Activated naive CD8-positive, alpha-beta T cell treated with anti-CD3 and anti-CD28 coated beads, Interleukin-2, amount 50 U/mL, for 24 hours (primary cell): ENCODE measurements around the gene CT55.
"Not testable (repeated sequence)": the region's sequence is repeated elsewhere in the genome, so short reads cannot be mapped to it uniquely, and the experiment has no call there.

Experiments used
- ATAC-seq: fragments of 150-1000 bp; cut with Tn5 transposase; one replicate; pipeline ENCODE4 v1.10.0; 2021
- DNase-seq: peaks from one replicate; pipeline ENCODE4 v3.0.0; 2021
- H3K27ac Mint-ChIP-seq: one replicate; pipeline ENCODE4 v1.8.0; 2021; ENCODE audit warnings: mild to moderate bottlenecking, mixed read lengths
- H3K27me3 Mint-ChIP-seq: one replicate; pipeline ENCODE4 v1.8.0; 2021; ENCODE audit warnings: mixed read lengths
- H3K36me3 Mint-ChIP-seq: one replicate; pipeline ENCODE4 v1.8.0; 2021; ENCODE audit warnings: low read depth, mixed read lengths
- H3K4me1 Mint-ChIP-seq: one replicate; pipeline ENCODE4 v1.8.0; 2021; ENCODE audit warnings: mixed read lengths
- H3K4me3 Mint-ChIP-seq: one replicate; pipeline ENCODE4 v1.8.0; 2021; ENCODE audit warnings: mild to moderate bottlenecking, moderate library complexity, mixed read lengths
- H3K9me3 Mint-ChIP-seq: one replicate; pipeline ENCODE4 v1.8.0; 2021; ENCODE audit warnings: mixed read lengths

The CT55 gene

DNA sequence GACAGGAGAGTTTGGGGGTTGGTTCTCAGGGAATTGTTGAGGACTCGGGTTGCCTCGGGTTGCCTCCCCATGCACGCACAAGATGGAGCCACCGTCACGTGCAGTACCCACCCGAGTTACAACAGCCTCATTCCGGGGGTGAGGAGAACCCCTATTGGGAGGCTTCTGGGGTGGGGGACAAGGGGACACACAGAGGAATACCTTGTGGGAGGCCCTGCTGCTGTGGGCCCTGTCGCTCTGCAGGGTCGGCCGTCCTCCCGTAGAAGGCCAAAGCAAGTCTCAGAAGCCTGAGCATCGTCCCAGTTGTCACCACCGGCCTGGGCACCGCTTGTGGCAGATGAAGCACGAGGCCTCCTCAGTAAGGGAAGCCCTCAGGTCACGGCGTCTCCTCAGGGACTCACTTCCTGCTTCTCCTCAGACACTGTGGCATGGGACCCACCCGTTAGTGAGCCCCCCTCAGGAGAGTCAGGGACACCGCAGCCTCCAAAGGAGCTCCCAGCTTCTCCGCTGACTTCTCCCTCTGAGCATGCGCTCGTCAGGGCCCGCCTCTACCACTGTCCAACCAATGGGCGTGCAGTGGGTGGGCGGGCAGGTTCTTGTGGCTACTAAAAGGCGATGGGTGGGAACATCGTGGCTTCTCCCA, at the start of gene CT55:
TSS of gene CT55 (minus strand) at position 522 of the 643 bp plus-strand sequence. CDS start at position 295, 227 bp downstream.
- no peaks in the 10 kb centered on the region for H3K4me1 Mint-ChIP-seq
- H3K27me3 Mint-ChIP-seq = peaks cover 4% of the 10 kb centered on the region
- H3K36me3 Mint-ChIP-seq = no peaks in the 10 kb centered on the region
- no peak within 1 kb of the TSS for H3K4me3 Mint-ChIP-seq
- H3K9me3 Mint-ChIP-seq = no peaks in the 10 kb centered on the region
- ATAC-seq = no peak
- DNase-seq = no peak
- H3K27ac Mint-ChIP-seq = no peak within 1 kb of the TSS

- Mint-ChIP-seq H3K9me3 (no peaks in the 10 kb centered on the region), H3K4me1 (peaks cover 18% of the 10 kb centered on the region), H3K27ac (no peak overlapping the region), H3K4me3 (no peak overlapping the region), H3K36me3 (no peaks in the 10 kb centered on the region), H3K27me3 (peaks cover 6% of the 10 kb centered on the region)
- peak; percentile 14 for DNase-seq
- ATAC-seq = peak; percentile 81
Observed at GRCh38 chrX:135213200-135213844, 42.1 kb upstream of the CT55 start.

GRCh38 chrX:135206427-135206826, 35.2 kb upstream of the CT55 start:
- not testable (repeated sequence) for H3K36me3 Mint-ChIP-seq, H3K4me1 Mint-ChIP-seq, H3K4me3 Mint-ChIP-seq, H3K9me3 Mint-ChIP-seq, ATAC-seq, H3K27ac Mint-ChIP-seq
- DNase-seq = peak; percentile 4
- H3K27me3 Mint-ChIP-seq = peaks cover 10% of the 10 kb centered on the region

GRCh38 chrX:135200297-135200696, 29.1 kb upstream of the CT55 start:
- Mint-ChIP-seq H3K4me3 (no peak overlapping the region), H3K27ac (no peak overlapping the region), H3K4me1 (no peaks in the 10 kb centered on the region), H3K9me3 (no peaks in the 10 kb centered on the region), H3K27me3 (peaks cover 4% of the 10 kb centered on the region), H3K36me3 (no peaks in the 10 kb centered on the region)
- ATAC-seq (no peak), DNase-seq (no peak)

DNA sequence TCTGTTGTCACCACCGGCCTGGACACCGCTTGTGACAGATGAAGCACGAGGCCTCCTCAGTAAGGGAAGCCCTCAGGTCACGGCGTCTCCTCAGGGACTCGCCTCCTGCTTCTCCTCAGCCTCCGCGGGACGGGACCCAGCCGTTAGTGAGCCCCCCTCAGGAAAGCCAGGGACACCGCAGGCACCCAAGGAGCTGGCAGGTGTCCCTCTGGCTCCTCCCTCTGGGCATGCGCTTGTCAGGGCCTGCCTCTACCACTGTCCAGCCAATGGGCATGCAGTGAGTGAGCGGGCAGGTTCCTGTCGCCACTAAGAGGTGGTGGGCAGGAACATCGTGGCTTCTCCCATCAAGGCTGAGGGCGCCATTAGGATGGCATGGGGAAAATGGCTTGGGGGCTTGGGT, 23.5 kb upstream of the CT55 start:
- Mint-ChIP-seq H3K27me3 (peaks cover 9% of the 10 kb centered on the region), H3K4me3 (no peak overlapping the region), H3K4me1 (no peaks in the 10 kb centered on the region), H3K9me3 (no peaks in the 10 kb centered on the region), H3K27ac (no peak overlapping the region), H3K36me3 (no peaks in the 10 kb centered on the region)
- ATAC-seq (no peak), DNase-seq (no peak)

DNA sequence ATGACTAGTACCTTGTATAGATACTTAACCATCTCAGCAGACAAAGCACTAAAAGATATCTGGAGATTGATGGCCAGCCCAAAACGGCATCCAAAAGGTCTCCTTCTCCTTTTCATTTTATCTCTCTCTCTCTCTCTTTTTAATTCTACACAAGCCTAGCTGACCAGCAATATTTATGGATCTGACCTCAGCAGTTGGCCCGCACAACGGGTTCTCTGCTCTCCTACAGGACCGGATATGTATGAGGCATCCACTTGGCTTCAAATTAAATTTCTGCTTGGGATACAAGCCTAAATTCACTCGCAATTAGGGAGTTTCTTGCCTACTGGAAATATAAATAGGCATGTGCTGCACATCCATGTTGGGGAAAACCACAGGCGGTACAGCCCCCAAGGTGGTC, 22.5 kb upstream of the CT55 start:
- H3K27ac Mint-ChIP-seq = no peak overlapping the region
- DNase-seq (no peak), ATAC-seq (no peak)
- H3K4me3 Mint-ChIP-seq = no peak overlapping the region
- peaks cover 14% of the 10 kb centered on the region for H3K27me3 Mint-ChIP-seq
- no peaks in the 10 kb centered on the region for H3K4me1 Mint-ChIP-seq
- H3K36me3 Mint-ChIP-seq = no peaks in the 10 kb centered on the region
- H3K9me3 Mint-ChIP-seq = no peaks in the 10 kb centered on the region

DNA sequence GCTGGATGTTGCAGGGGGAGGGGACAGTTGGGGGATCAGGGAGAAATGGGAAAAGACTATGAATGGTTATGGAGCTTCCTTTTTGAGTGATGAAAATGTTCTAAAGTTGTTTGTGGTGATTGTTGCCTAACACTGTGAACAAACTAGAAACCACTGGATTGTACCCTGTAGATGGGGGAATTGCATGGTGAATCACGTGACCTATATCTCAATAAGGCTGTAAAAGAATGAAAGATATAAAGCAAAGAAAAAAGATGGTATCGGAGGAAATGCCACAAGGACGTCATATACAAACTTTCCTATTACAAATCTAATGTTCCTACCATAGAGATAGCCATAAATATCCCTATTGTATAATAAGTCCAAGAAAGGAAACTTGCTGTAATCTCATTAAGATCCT, 20.6 kb upstream of the CT55 start:
- Mint-ChIP-seq H3K27ac (no peak overlapping the region), H3K9me3 (no peaks in the 10 kb centered on the region), H3K27me3 (peaks cover 22% of the 10 kb centered on the region), H3K4me1 (no peaks in the 10 kb centered on the region), H3K36me3 (no peaks in the 10 kb centered on the region), H3K4me3 (no peak overlapping the region)
- DNase-seq (no peak), ATAC-seq (no peak)

DNA sequence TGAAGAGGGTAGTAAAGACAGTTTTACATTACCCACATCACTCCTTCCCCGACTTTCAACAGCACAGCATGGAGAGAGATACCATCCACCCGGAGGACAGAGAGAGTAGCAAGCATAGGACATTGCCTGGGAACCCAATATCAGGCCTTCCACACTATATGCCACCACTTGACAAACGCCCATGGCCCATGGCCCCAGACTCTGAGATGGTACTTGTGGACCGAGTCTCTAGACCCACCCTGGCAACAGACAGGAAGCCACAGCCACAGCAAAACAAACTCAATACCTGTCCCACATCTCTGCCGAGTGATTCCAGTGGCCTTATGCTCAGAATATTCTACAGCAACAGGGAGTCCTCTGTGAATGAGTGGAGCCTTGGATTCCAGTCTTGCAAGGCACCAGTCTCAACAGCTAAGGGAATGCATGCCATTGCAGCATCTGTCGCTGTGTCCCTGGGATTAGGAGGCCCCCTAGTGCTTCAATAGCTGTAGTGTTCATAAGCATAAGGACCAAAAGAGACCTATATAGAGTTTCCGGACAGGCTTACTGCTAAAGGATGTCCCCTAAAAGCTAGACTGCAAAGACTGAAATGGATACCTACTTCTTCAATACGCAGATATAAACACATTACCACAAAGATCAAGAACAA, 14.7 kb upstream of the CT55 start:
- peak; percentile 76 for ATAC-seq
- Mint-ChIP-seq H3K27me3 (peaks cover 26% of the 10 kb centered on the region), H3K4me3 (no peak overlapping the region), H3K4me1 (no peaks in the 10 kb centered on the region), H3K36me3 (no peaks in the 10 kb centered on the region), H3K9me3 (no peaks in the 10 kb centered on the region), H3K27ac (no peak overlapping the region)
- peak; percentile 12 for DNase-seq

GRCh38 chrX:135178636-135179035, 7.4 kb upstream of the CT55 start:
- H3K27me3 Mint-ChIP-seq = peaks cover 11% of the 10 kb centered on the region
- no peaks in the 10 kb centered on the region for H3K4me1 Mint-ChIP-seq
- DNase-seq = no peak
- no peak overlapping the region for H3K27ac Mint-ChIP-seq
- ATAC-seq = no peak
- no peaks in the 10 kb centered on the region for H3K9me3 Mint-ChIP-seq
- H3K4me3 Mint-ChIP-seq = no peak overlapping the region
- H3K36me3 Mint-ChIP-seq = no peaks in the 10 kb centered on the region

DNA sequence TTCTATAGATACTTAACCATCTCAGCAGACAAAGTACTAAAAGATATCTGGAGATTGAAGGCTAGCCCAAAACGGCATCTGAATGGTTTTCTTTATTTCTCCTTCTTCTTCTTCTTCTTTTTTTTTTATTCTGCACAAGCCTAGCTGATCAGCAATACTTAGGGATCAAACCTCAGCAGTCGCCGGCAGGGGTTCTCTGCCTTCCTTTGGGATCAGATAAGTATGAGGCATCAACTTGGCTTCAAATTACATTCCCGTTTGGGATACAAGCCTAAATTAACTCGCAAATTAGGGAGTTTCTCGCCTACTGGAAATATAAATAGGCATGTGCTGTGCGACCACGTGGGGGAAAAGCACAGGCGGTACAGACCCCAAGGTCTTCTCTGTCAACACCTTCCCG, 730 bp downstream of the CT55 start:
- H3K36me3 Mint-ChIP-seq = no peaks in the 10 kb centered on the region
- H3K27me3 Mint-ChIP-seq = peaks cover 4% of the 10 kb centered on the region
- no peaks in the 10 kb centered on the region for H3K4me1 Mint-ChIP-seq
- ATAC-seq = no peak
- no peaks in the 10 kb centered on the region for H3K9me3 Mint-ChIP-seq
- no peak for DNase-seq
- H3K27ac Mint-ChIP-seq = no peak overlapping the region
- H3K4me3 Mint-ChIP-seq = no peak overlapping the region

DNA sequence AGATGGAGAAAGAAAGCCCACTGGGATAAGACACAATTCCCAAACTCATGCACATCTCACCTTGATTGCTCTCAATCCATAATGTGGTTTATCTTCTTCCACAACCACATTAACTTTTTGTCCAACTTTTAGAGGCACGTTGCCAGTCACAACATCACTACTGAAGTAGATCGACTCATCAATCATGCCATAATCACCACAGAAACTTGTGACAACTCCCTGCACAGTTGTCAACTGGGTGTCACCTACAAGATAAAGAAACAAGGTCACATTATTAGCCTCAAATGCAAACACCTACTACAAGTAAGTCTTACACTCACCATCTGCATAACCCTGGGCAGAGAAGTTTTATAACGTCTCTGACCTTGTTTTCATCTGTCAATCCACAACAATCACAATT, 1.7 kb downstream of the CT55 start:
- H3K4me1 Mint-ChIP-seq, H3K27me3 Mint-ChIP-seq, H3K36me3 Mint-ChIP-seq, H3K27ac Mint-ChIP-seq, H3K4me3 Mint-ChIP-seq, DNase-seq, ATAC-seq, H3K9me3 Mint-ChIP-seq: not testable (repeated sequence)

DNA sequence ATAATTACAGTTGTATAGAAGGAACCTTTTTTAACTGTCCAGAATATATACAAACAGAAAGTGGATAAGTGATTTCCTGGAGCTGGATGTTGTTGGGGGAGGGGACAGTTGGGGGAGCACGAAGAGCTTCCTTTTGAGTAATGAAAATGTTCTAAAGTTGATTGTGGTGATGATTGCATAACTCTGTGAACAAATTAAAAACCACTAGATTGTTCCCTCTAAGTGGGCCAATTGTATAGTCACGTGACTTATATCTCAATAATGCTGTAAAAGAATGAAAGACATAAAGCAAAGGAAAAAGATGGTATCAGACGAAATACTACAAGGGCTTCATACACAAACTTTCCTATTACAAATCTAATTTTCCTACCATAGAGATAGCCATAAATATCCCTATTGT, 2.7 kb downstream of the CT55 start:
- Mint-ChIP-seq H3K4me1 (no peaks in the 10 kb centered on the region), H3K9me3 (no peaks in the 10 kb centered on the region), H3K27me3 (peaks cover 3% of the 10 kb centered on the region), H3K27ac (no peak overlapping the region), H3K36me3 (no peaks in the 10 kb centered on the region), H3K4me3 (no peak overlapping the region)
- no peak for ATAC-seq
- DNase-seq = no peak

DNA sequence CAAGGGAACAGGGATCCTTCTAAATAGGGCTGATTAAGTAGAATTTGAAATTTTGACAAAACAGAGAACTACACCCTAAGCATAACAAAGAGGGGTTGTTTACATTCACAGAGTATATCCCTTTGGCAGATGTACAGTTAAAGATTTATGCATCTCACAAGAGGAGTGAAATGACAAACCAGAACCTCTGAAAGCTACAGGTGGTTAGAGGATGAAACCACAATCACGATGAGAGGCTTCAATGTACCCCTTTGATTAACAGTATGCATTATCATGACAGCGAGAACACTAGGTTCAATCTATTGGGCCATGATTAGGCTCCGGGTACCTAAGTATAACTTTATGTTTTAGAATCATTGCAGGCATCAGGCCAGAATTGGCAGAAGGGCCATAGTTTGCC, 16.5 kb downstream of the CT55 start:
- not testable (repeated sequence) for H3K4me3 Mint-ChIP-seq, H3K36me3 Mint-ChIP-seq, H3K9me3 Mint-ChIP-seq, H3K27ac Mint-ChIP-seq, DNase-seq, H3K27me3 Mint-ChIP-seq, H3K4me1 Mint-ChIP-seq, ATAC-seq

DNA sequence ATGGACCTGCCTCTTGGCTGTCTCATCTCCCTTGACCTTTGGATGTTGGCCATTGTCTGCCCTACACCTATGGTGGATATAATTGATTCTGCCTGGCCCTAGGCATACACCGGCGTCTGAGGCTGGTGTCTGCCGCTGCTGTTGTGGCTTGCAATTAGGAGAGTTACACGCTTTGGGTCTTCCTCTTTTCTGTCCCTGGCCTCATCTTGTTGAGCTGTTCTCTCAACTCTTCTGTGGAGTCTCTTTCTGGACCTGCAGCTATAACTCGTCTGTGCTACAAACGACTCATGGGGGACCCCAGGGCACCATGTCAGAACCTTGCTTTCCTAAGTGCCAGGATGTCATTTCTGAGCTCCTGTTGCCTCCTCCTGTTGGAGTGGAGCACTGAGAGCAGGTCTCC, 45.1 kb downstream of the CT55 start:
- H3K9me3 Mint-ChIP-seq, DNase-seq, H3K36me3 Mint-ChIP-seq, H3K4me1 Mint-ChIP-seq, H3K27me3 Mint-ChIP-seq, H3K4me3 Mint-ChIP-seq, ATAC-seq, H3K27ac Mint-ChIP-seq: not testable (repeated sequence)

GRCh38 chrX:135120056-135120576, 51.1 kb downstream of the CT55 start, which contains the start of gene ETDB:
Gene ETDB (minus strand): TSS chrX:135120526. CDS start chrX:135119261, 1,265 bp downstream.
- H3K4me1 Mint-ChIP-seq, H3K36me3 Mint-ChIP-seq, H3K4me3 Mint-ChIP-seq, H3K27ac Mint-ChIP-seq, DNase-seq, H3K9me3 Mint-ChIP-seq, ATAC-seq, H3K27me3 Mint-ChIP-seq: not testable (repeated sequence)
